HepG2 (cell line): Measurements from ENCODE around the gene KLHL18. TPM values are rescaled to one million over a fixed set of nuclear protein-coding genes. Genes with fewer than 3 reads are reported as not detected.

Source experiments
- ATAC-seq: fragments of 200-7000 bp; cut with Tn5 transposase; 3 replicates; pipeline ENCODE4 v1.9.1; 2020; ENCODE audit warnings: mild to moderate bottlenecking, moderate library complexity
- BruUV-seq: library from RNA; stranded (reverse); fragments of 400-500 nt; replicated peaks from 2 replicates; lab custom pipeline; 2021; lab: Mats Ljungman, UMichigan
- CTCF ChIA-PET: fragments of 300-600 bp; formaldehyde crosslinking; extraction: SDS; loops from one replicate; lab custom pipeline; 2021; ENCODE audit warnings: low total read pairs, inconsistent platforms, low intra/inter-chr PET ratio; lab: Yijun Ruan, JAX
- POLR2A ChIA-PET: fragments of 350-600 bp; sonication (Branson Sonifier 250); formaldehyde crosslinking; loops from one replicate; lab custom pipeline; 2020; ENCODE audit warnings: antibody characterized with exemption, inconsistent platforms; lab: Yijun Ruan, JAX
- DNase-seq: peaks from one replicate; pipeline ENCODE4 v3.0.0-alpha.2; 2015; ENCODE audit warnings: low spot score
- FAIRE-seq: peaks from 3 replicates; lab custom pipeline; 2011; peaks lifted over from hg19 to GRCh38; lab: Jason Lieb, UNC
- H2AFZ ChIP-seq: one replicate; pipeline ENCODE4 v1.6.1; 2011; ENCODE audit warnings: low read length, inconsistent platforms
- H3K27ac ChIP-seq: fragments of 300-600 bp; 3 replicates; pipeline ENCODE4 v1.8.0; 2011; ENCODE audit warnings: mixed run types, mild to moderate bottlenecking, mixed read lengths, low read length, inconsistent platforms; ENCODE audit not compliant: insufficient read depth; ENCODE audit errors: extremely low read length
- H3K27me3 ChIP-seq, 2 experiments: fragments of 200-600 bp in 1 of 2; 2 replicates in 1 of 2; 3 replicates in 1 of 2; pipeline versions ENCODE4 v1.6.0 to v1.8.0; 2011; ENCODE audit warnings: low read length in 2 of 2, mild to moderate bottlenecking in 2 of 2, moderate library complexity in 2 of 2, inconsistent platforms in 1 of 2; ENCODE audit not compliant: insufficient read depth in 2 of 2, control insufficient read depth in 1 of 2
- H3K36me3 ChIP-seq, 2 experiments: fragments of 200-600 bp in 1 of 2; replicated peaks in 1 of 2; 2 replicates in 1 of 2; 3 replicates in 1 of 2; pipeline versions ENCODE4 v1.5.1 to v1.8.0; 2011; ENCODE audit warnings: low read length in 2 of 2, inconsistent platforms in 1 of 2; ENCODE audit not compliant: insufficient read depth in 2 of 2, control insufficient read depth in 1 of 2
- H3K4me1 ChIP-seq: 2 replicates; pipeline ENCODE4 v1.5.1; 2012; ENCODE audit warnings: low read length, inconsistent platforms; ENCODE audit not compliant: insufficient read depth
- H3K4me2 ChIP-seq: 2 replicates; pipeline ENCODE4 v1.6.0; 2011; ENCODE audit warnings: low read depth, low read length, inconsistent platforms
- H3K4me3 ChIP-seq, 3 experiments: fragments of 200-600 bp in 1 of 3; sonication (generic), shearing (Covaris generic) in 1 of 3; replicated peaks in 1 of 3; 2 replicates each; pipeline ENCODE4 v1.5.1; 2011 to 2016; ENCODE audit warnings: low read length in 3 of 3, inconsistent platforms in 2 of 3, low read depth in 2 of 3, mild to moderate bottlenecking in 2 of 3, control low read depth in 1 of 3, mixed read lengths in 1 of 3; ENCODE audit not compliant: insufficient read depth in 1 of 3
- H3K79me2 ChIP-seq: one replicate; pipeline ENCODE4 v1.6.1; 2011; ENCODE audit warnings: low read length, inconsistent platforms; ENCODE audit not compliant: insufficient read depth
- H3K9ac ChIP-seq: 2 replicates; pipeline ENCODE4 v1.6.0; 2011; ENCODE audit warnings: mild to moderate bottlenecking, low read depth, low read length, inconsistent platforms; ENCODE audit not compliant: insufficient read depth
- H3K9me3 ChIP-seq: 2 replicates; pipeline ENCODE4 v1.5.1; 2012; ENCODE audit warnings: mild to moderate bottlenecking, low read length
- H4K20me1 ChIP-seq: 2 replicates; pipeline ENCODE4 v1.6.0; 2011; ENCODE audit warnings: inconsistent platforms, mild to moderate bottlenecking, low read length, moderate library complexity; ENCODE audit not compliant: insufficient read depth
- FOXK1 ChIP-seq: sonication (generic); formaldehyde crosslinking; IDR thresholded peaks from 2 replicates; pipeline ENCODE4 v1.4.0; 2020; ENCODE audit warnings: low read depth, missing genetic modification reagents, borderline replicate concordance
- NPAS2 ChIP-seq: sonication (generic); formaldehyde crosslinking; IDR thresholded peaks from 2 replicates; pipeline ENCODE4 v1.8.0; 2022; ENCODE audit warnings: mild to moderate bottlenecking, missing genetic modification reagents, borderline replicate concordance
- ONECUT2 ChIP-seq: sonication (generic); formaldehyde crosslinking; IDR thresholded peaks from 2 replicates; pipeline ENCODE4 v1.4.0; 2020; ENCODE audit warnings: missing genetic modification reagents
- PAXIP1 ChIP-seq: sonication (generic); formaldehyde crosslinking; conservative IDR thresholded peaks from 2 replicates; pipeline ENCODE4 v1.4.0; 2020; ENCODE audit warnings: mild to moderate bottlenecking, missing genetic modification reagents, moderate library complexity
- POLR2A ChIP-seq, 2 experiments: IDR thresholded peaks; 2 replicates each; pipeline ENCODE4 v1.6.1; 2011; ENCODE audit warnings: low read depth in 2 of 2, low read length in 2 of 2, mild to moderate bottlenecking in 1 of 2, moderate library complexity in 1 of 2; ENCODE audit not compliant: insufficient read depth in 1 of 2
- RAD21 ChIP-seq: fragments of 450-650 bp; formaldehyde crosslinking; IDR thresholded peaks from 2 replicates; pipeline ENCODE4 v1.5.0; 2020; ENCODE audit warnings: mild to moderate bottlenecking
- SPEN ChIP-seq: sonication (generic); formaldehyde crosslinking; IDR thresholded peaks from 2 replicates; pipeline ENCODE4 v1.5.1; 2020; ENCODE audit warnings: low read depth, mild to moderate bottlenecking, missing genetic modification reagents
- ZC3H4 ChIP-seq: sonication (generic); formaldehyde crosslinking; IDR thresholded peaks from 2 replicates; pipeline ENCODE4 v1.4.0; 2020; ENCODE audit warnings: missing genetic modification reagents, borderline replicate concordance
- ZNF350 ChIP-seq: sonication (generic); formaldehyde crosslinking; IDR thresholded peaks from 2 replicates; pipeline ENCODE4 v1.4.0; 2020; ENCODE audit warnings: mild to moderate bottlenecking, low read depth, missing genetic modification reagents, borderline replicate concordance
- ZNF776 ChIP-seq: sonication (generic); formaldehyde crosslinking; IDR thresholded peaks from 2 replicates; pipeline ENCODE4 v1.4.0; 2020; ENCODE audit warnings: mild to moderate bottlenecking, missing genetic modification reagents
- WGBS: methylation state at CpG from one replicate; pipeline ENCODE4 v1.1.6; 2017; ENCODE audit warnings: low lambda C conversion rate; 5-methylcytosine and 5-hydroxymethylcytosine counted together
- in situ Hi-C: cut with HindIII; loops from 2 replicates; pipeline ENCODE4 v1.10.0; 2017; ENCODE audit warnings: low pct_unique_long_range_greater_than_20kb; ENCODE audit not compliant: extremely low pct_ligation_motif_present
- intact Hi-C: fragments of 100-400 bp; cut with micrococcal nuclease; formaldehyde crosslinking; loops from one replicate; pipeline ENCODE4 v1.10.0; 2022; ENCODE audit not compliant: unreplicated experiment
- polyA plus RNA-seq, 8 experiments: library from polyadenylated mRNA; depleted of rRNA in 3 of 8; stranded (reverse) in 7 of 8; unstranded in 1 of 8; fragments of >200 nt; fragmentation: Illumina TruSeq in 4 of 8; extraction: Trizol in 4 of 8; gene quantifications; 2 replicates each; pipeline versions ENCODE4 v1.2.1 to v1.2.3, GENCODE V29; 2011 to 2016; ENCODE audit warnings: low read depth in 4 of 8, missing spikeins in 1 of 8, mixed read lengths in 1 of 8; ENCODE audit not compliant: insufficient read depth in 1 of 8
- total RNA-seq, 5 experiments: library from RNA; depleted of rRNA; stranded (reverse); fragments of >200 nt; fragmentation: Illumina TruSeq; extraction: Trizol; gene quantifications; 2 replicates each; pipeline ENCODE4 v1.2.3, GENCODE V29; 2016; ENCODE audit warnings: low read depth in 1 of 5

The KLHL18 gene
- total and polyA plus RNA-seq, 2 of the 13 experiments (the other 11 are each of a cell fraction or from before 2014, with no cell fraction given) = 17.5 to 18.8 TPM

- TF ChIP-seq ZNF350 (CRISPR knock-in tag) = peak; percentile 24; the same call in 1 of the 2 replicates
- 0 out of 2 replicates have a peak, but pooled peaks have one; percentile 24 for TF ChIP-seq FOXK1 (CRISPR knock-in tag)
- TF ChIP-seq POLR2A (IDR thresholded peaks at IDR 0.05; ENCODE audit: insufficient read depth in 1 of 2, low read depth in 2 of 2, low read length in 2 of 2) = peak; percentile 33 to 55; a peak in 2 of 4 replicates
- TF ChIP-seq ZNF776 (CRISPR knock-in tag) = no peak; the same call in 1 of the 2 replicates
- TF ChIP-seq, all 625 proteins: peak for 72
Measured at GRCh38 chr3:47381317-47382157, 98.8 kb downstream of the KLHL18 start (continued).

- H3K79me2 ChIP-seq = peaks cover 64% of the 10 kb centered on the region
- POLR2A ChIA-PET = no interaction called here
- DNase-seq = no peak
- CTCF ChIA-PET = no interaction called here
- peak overlapping the region; percentile 56 for H3K27ac ChIP-seq
- intact Hi-C loops (no loop called here), in situ Hi-C loops (no loop called here)
- TF ChIP-seq SPEN (CRISPR knock-in tag) (no peak), ONECUT2 (CRISPR knock-in tag) (peak; percentile 64; the same call in 1 of the 2 replicates), RAD21 (no peak), PAXIP1 (CRISPR knock-in tag) (0 out of 2 replicates have a peak, but pooled peaks have one; percentile 17), ZC3H4 (CRISPR knock-in tag) (no peak), NPAS2 (CRISPR knock-in tag) (no peak)
- H3K36me3 ChIP-seq = peaks cover 3 to 15% of the 10 kb centered on the region in 2 experiments; a peak in 2 of 5 replicates
- no peak overlapping the region for H3K9ac ChIP-seq
- no peak overlapping the region for H3K4me3 ChIP-seq
- H2AFZ ChIP-seq = no peak overlapping the region
- ATAC-seq = no peak
- no peaks in the 10 kb centered on the region; a peak in 1 of 5 replicates for H3K27me3 ChIP-seq
- no peak for FAIRE-seq
- 56% methylated on average over 4 of the region's 4 CpGs for WGBS
- no TSS peak for BruUV-seq
- peaks cover 20% of the 10 kb centered on the region for H4K20me1 ChIP-seq
- no peaks in the 10 kb centered on the region for H3K9me3 ChIP-seq
- no peak overlapping the region for H3K4me2 ChIP-seq
- peaks cover 49% of the 10 kb centered on the region for H3K4me1 ChIP-seq
Measured at GRCh38 chr3:47384425-47384824, 101.7 kb downstream of the KLHL18 start.
